ENCODE data around the gene RXRA. TPM values are rescaled to one million over a fixed set of nuclear protein-coding genes. Genes with fewer than 3 reads are reported as not detected.

RXRA gene
- total and polyA plus RNA-seq, 2 donors (not counting 1 experiment from before 2014, with no cell fraction given) = 2.6 to 6.8 TPM

GRCh38 chr9:134365115-134365596 lies 38.9 kb downstream of the RXRA start:
- Mint-ChIP-seq H3K27ac (no peak overlapping the region), H3K4me3 (no peak overlapping the region), H3K4me1 (peaks cover 2% of the 10 kb centered on the region), H3K27me3 (no peaks in the 10 kb centered on the region), H3K9me3 (ENCODE audit: insufficient read depth) (no peaks in the 10 kb centered on the region)
- WGBS (ENCODE audit: insufficient coverage) = 91% methylated on average over 21 of the region's 21 CpGs
- Histone ChIP-seq H3K9me3 (ENCODE audit: control extremely low read depth in 1 of 3, control insufficient read depth in 2 of 3, insufficient read depth in 1 of 3, low read length in 2 of 3) (no peaks in the 10 kb centered on the region), H3K4me2 (replicated peaks; ENCODE audit: low read depth, low read length, poor library complexity, severe bottlenecking) (no peak overlapping the region), H3K9ac (ENCODE audit: low read length) (no peak overlapping the region), H3K4me3 (ENCODE audit: control extremely low read depth in 1 of 5, extremely low read depth in 1 of 5, insufficient read depth in 1 of 5, low read depth in 2 of 5, low read length in 4 of 5) (no peak overlapping the region), H3K4me1 (ENCODE audit: control insufficient read depth in 2 of 2, insufficient read depth in 2 of 2, low read length in 2 of 2) (peaks cover 4 to 6% of the 10 kb centered on the region in 2 donors), H4K20me1 (ENCODE audit: control insufficient read depth, insufficient read depth, low read length, poor library complexity, severe bottlenecking) (no peaks in the 10 kb centered on the region), H3K27ac (ENCODE audit: low read length in 2 of 2) (no peak overlapping the region), H3K36me3 (replicated peaks in 1 of 2; ENCODE audit: control extremely low read depth in 1 of 2, control insufficient read depth in 1 of 2, extremely low read depth in 1 of 2, insufficient read depth in 2 of 2, low read length in 1 of 2) (no peaks in the 10 kb centered on the region), H3K79me2 (ENCODE audit: control insufficient read depth, insufficient read depth, low read length) (peaks cover 13% of the 10 kb centered on the region), H3K27me3 (replicated peaks in 1 of 4; ENCODE audit: control extremely low read depth in 1 of 4, control insufficient read depth in 3 of 4, insufficient read depth in 4 of 4, low read length in 3 of 4) (no peaks in the 10 kb centered on the region), H2AFZ (ENCODE audit: insufficient read depth, low read depth, low read length, poor library complexity, severe bottlenecking) (no peak overlapping the region)
- ChIA-PET POLR2A (no interaction called here), CTCF (no interaction called here)
- intact Hi-C loops (cut with micrococcal nuclease) = no loop called here
- TF ChIP-seq, protein P1, sequence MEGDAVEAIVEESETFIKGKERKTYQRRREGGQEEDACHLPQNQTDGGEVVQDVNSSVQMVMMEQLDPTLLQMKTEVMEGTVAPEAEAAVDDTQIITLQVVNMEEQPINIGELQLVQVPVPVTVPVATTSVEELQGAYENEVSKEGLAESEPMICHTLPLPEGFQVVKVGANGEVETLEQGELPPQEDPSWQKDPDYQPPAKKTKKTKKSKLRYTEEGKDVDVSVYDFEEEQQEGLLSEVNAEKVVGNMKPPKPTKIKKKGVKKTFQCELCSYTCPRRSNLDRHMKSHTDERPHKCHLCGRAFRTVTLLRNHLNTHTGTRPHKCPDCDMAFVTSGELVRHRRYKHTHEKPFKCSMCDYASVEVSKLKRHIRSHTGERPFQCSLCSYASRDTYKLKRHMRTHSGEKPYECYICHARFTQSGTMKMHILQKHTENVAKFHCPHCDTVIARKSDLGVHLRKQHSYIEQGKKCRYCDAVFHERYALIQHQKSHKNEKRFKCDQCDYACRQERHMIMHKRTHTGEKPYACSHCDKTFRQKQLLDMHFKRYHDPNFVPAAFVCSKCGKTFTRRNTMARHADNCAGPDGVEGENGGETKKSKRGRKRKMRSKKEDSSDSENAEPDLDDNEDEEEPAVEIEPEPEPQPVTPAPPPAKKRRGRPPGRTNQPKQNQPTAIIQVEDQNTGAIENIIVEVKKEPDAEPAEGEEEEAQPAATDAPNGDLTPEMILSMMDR (IDR thresholded peaks at IDR 0.05) = no peak
- no peak for TF ChIP-seq EZH2 (IDR thresholded peaks at IDR 0.05; ENCODE audit: borderline replicate concordance, insufficient read depth, low read depth, low read length, poor library complexity, severe bottlenecking)
- DNase-seq (no peak), ATAC-seq (ENCODE audit: low read depth) (no peak)

- POLR2A ChIA-PET = no interaction called here
- no peak overlapping the region for H2AFZ ChIP-seq (ENCODE audit: insufficient read depth, low read depth, low read length, poor library complexity, severe bottlenecking)
- WGBS (ENCODE audit: insufficient coverage) = 43% methylated on average over 14 of the region's 14 CpGs
- no peak overlapping the region for H3K9ac ChIP-seq (ENCODE audit: low read length)
- Mint-ChIP-seq H3K27ac (no peak overlapping the region), H3K4me1 (peaks cover 2% of the 10 kb centered on the region), H3K9me3 (ENCODE audit: insufficient read depth) (no peaks in the 10 kb centered on the region), H3K4me3 (no peak overlapping the region), H3K27me3 (no peaks in the 10 kb centered on the region)
- no peaks in the 10 kb centered on the region for H3K27me3 ChIP-seq (replicated peaks in 1 of 4; ENCODE audit: control extremely low read depth in 1 of 4, control insufficient read depth in 3 of 4, insufficient read depth in 4 of 4, low read length in 3 of 4)
- CTCF ChIA-PET = no interaction called here
- H3K27ac ChIP-seq (ENCODE audit: low read length in 2 of 2) = no peak overlapping the region
- H3K9me3 ChIP-seq (ENCODE audit: control extremely low read depth in 1 of 3, control insufficient read depth in 2 of 3, insufficient read depth in 1 of 3, low read length in 2 of 3) = no peaks in the 10 kb centered on the region
- TF ChIP-seq, protein P1 (IDR thresholded peaks at IDR 0.05) = no peak
- TF ChIP-seq EZH2 (IDR thresholded peaks at IDR 0.05; ENCODE audit: borderline replicate concordance, insufficient read depth, low read depth, low read length, poor library complexity, severe bottlenecking) = no peak
- no peaks in the 10 kb centered on the region for H3K36me3 ChIP-seq (replicated peaks in 1 of 2; ENCODE audit: control extremely low read depth in 1 of 2, control insufficient read depth in 1 of 2, extremely low read depth in 1 of 2, insufficient read depth in 2 of 2, low read length in 1 of 2)
- intact Hi-C loops (cut with micrococcal nuclease) = no loop called here
- peaks cover 13% of the 10 kb centered on the region for H3K79me2 ChIP-seq (ENCODE audit: control insufficient read depth, insufficient read depth, low read length)
- ATAC-seq (ENCODE audit: low read depth) = no peak
- peaks cover 4 to 6% of the 10 kb centered on the region in 2 donors for H3K4me1 ChIP-seq (ENCODE audit: control insufficient read depth in 2 of 2, insufficient read depth in 2 of 2, low read length in 2 of 2)
- no peak overlapping the region for H3K4me3 ChIP-seq (ENCODE audit: control extremely low read depth in 1 of 5, extremely low read depth in 1 of 5, insufficient read depth in 1 of 5, low read depth in 2 of 5, low read length in 4 of 5)
- no peak overlapping the region for H3K4me2 ChIP-seq (replicated peaks; ENCODE audit: low read depth, low read length, poor library complexity, severe bottlenecking)
- DNase-seq = no peak
- no peaks in the 10 kb centered on the region for H4K20me1 ChIP-seq (ENCODE audit: control insufficient read depth, insufficient read depth, low read length, poor library complexity, severe bottlenecking)
Measured at GRCh38 chr9:134365791-134366222, 39.6 kb downstream of the RXRA start.
